WTC11 (cell line): ENCODE data around the gene ITGA1. TPM values are rescaled to one million over a fixed set of nuclear protein-coding genes. Genes with fewer than 3 reads are reported as not detected.

Source experiments
- ATAC-seq: fragments of 200-7000 bp; cut with Tn5 transposase; 2 replicates; pipeline ENCODE4 v1.10.0; 2021; ENCODE audit warnings: mild to moderate bottlenecking, moderate library complexity
- CTCF ChIA-PET: fragments of 300-600 bp; sonication (Branson Sonifier 250); formaldehyde crosslinking; loops from one replicate; lab custom pipeline; 2021; ENCODE audit warnings: antibody characterized with exemption; lab: Charles Lee
- POLR2A ChIA-PET: fragments of 350-600 bp; sonication (Branson Sonifier 250); formaldehyde crosslinking; loops from one replicate; lab custom pipeline; 2021; ENCODE audit warnings: antibody characterized with exemption; lab: Charles Lee
- DNase-seq: peaks from one replicate; pipeline ENCODE4 v3.0.0; 2021; ENCODE audit warnings: low spot score
- H3K27ac Mint-ChIP-seq: 2 replicates; pipeline ENCODE4 v1.8.0; 2021; ENCODE audit warnings: mixed read lengths
- H3K27me3 Mint-ChIP-seq: 2 replicates; pipeline ENCODE4 v1.8.0; 2021; ENCODE audit warnings: low read depth, mild to moderate bottlenecking, moderate library complexity, mixed read lengths
- H3K36me3 Mint-ChIP-seq: 2 replicates; pipeline ENCODE4 v1.8.0; 2021; ENCODE audit warnings: mixed read lengths
- H3K4me1 Mint-ChIP-seq: 2 replicates; pipeline ENCODE4 v1.8.0; 2022; ENCODE audit warnings: mixed read lengths
- H3K4me3 Mint-ChIP-seq: 2 replicates; pipeline ENCODE4 v1.8.0; 2021; ENCODE audit warnings: mild to moderate bottlenecking, moderate library complexity, mixed read lengths
- H3K9me3 Mint-ChIP-seq: 2 replicates; pipeline ENCODE4 v1.8.0; 2021; ENCODE audit warnings: mixed read lengths
- EMX1 ChIP-seq: fragments of 250-450 bp; sonication (Bioruptor Pico); IDR thresholded peaks from 2 replicates; pipeline ENCODE4 v1.8.0; 2021; ENCODE audit warnings: mild to moderate bottlenecking
- JAZF1 ChIP-seq: fragments of 250-450 bp; sonication (Bioruptor Pico); IDR thresholded peaks from 2 replicates; pipeline ENCODE4 v1.9.0; 2021; ENCODE audit warnings: moderate library complexity, mild to moderate bottlenecking, inconsistent platforms
- JUN ChIP-seq: sonication (generic); formaldehyde crosslinking; IDR thresholded peaks from 2 replicates; pipeline ENCODE4 v1.8.0; 2023; ENCODE audit warnings: mild to moderate bottlenecking, missing genetic modification reagents
- NFE2L1 ChIP-seq: sonication (generic); formaldehyde crosslinking; IDR thresholded peaks from 2 replicates; pipeline ENCODE4 v1.8.1; 2023; ENCODE audit warnings: missing genetic modification reagents
- NR3C1 ChIP-seq: sonication (generic); formaldehyde crosslinking; conservative IDR thresholded peaks from 2 replicates; pipeline ENCODE4 v1.8.1; 2023; ENCODE audit warnings: low read depth, mild to moderate bottlenecking, missing genetic modification reagents
- SMAD3 ChIP-seq: sonication (generic); formaldehyde crosslinking; IDR thresholded peaks from 2 replicates; pipeline ENCODE4 v1.8.0; 2022; ENCODE audit warnings: missing genetic modification reagents, mild to moderate bottlenecking, borderline replicate concordance
- TCF7 ChIP-seq: sonication (generic); formaldehyde crosslinking; IDR thresholded peaks from 2 replicates; pipeline ENCODE4 v1.8.0; 2022; ENCODE audit warnings: mild to moderate bottlenecking, low read depth, missing genetic modification reagents, moderate library complexity
- ZNF396 ChIP-seq: fragments of 250-450 bp; sonication (Bioruptor Pico); IDR thresholded peaks from 2 replicates; pipeline ENCODE4 v1.8.0; 2021; ENCODE audit warnings: mild to moderate bottlenecking, moderate library complexity, borderline replicate concordance
- total RNA-seq: library from RNA; stranded (reverse); gene quantifications from 3 replicates; pipeline ENCODE4 v1.2.3, GENCODE V29; 2021
- TF ChIP-seq, protein P1 (sequence below): sonication (generic); formaldehyde crosslinking; IDR thresholded peaks from 2 replicates; pipeline ENCODE4 v1.8.1; 2022; ENCODE audit warnings: mild to moderate bottlenecking, moderate library complexity, missing genetic modification reagents
- TF ChIP-seq, protein P2 (sequence below): sonication (generic); formaldehyde crosslinking; IDR thresholded peaks from 2 replicates; pipeline ENCODE4 v1.8.0; 2022; ENCODE audit warnings: mild to moderate bottlenecking, missing genetic modification reagents
- TF ChIP-seq, protein P3 (sequence below): sonication (generic); formaldehyde crosslinking; IDR thresholded peaks from 2 replicates; pipeline ENCODE4 v1.8.1; 2022; ENCODE audit warnings: missing genetic modification reagents, borderline replicate concordance
- TF ChIP-seq, protein P4 (sequence below): sonication (generic); formaldehyde crosslinking; IDR thresholded peaks from 2 replicates; pipeline ENCODE4 v1.8.0; 2022; ENCODE audit warnings: missing genetic modification reagents
- TF ChIP-seq, protein P5 (sequence below): sonication (generic); formaldehyde crosslinking; IDR thresholded peaks from 2 replicates; pipeline ENCODE4 v1.8.1; 2023; ENCODE audit warnings: mild to moderate bottlenecking, missing genetic modification reagents, moderate library complexity
- TF ChIP-seq, protein P6 (sequence below): fragments of 250-450 bp; sonication (Bioruptor Pico); conservative IDR thresholded peaks from 2 replicates; pipeline ENCODE4 v1.9.0; 2021; ENCODE audit warnings: mild to moderate bottlenecking
- TF ChIP-seq, protein P7 (sequence below): fragments of 200-600 bp; IDR thresholded peaks from 2 replicates; pipeline ENCODE4 v1.8.0; 2022; ENCODE audit warnings: antibody characterized with exemption

The ITGA1 gene
- total RNA-seq, 1 experiment from 2014 or later: 6.5 TPM

DNA sequence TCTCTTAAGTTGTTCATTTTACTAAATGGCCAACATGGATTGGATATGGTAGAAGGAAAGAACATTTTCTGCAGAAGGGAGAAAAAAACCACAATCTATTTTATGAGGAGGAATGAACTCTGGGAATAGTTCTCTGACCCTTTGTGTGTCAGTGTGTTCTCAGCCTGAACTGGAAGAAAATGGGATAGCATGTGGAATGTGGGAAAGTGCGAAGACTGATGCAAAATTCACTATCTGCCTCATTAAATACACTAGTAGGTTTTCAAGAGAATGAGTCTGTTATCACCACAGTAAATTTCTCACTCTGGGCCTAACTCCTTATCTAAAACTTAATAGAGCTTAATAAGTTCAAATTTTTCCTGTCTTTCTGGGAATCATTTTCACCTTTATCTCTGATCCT is 22.7 kb downstream of the ITGA1 start (continued):
- TF ChIP-seq, protein P1, sequence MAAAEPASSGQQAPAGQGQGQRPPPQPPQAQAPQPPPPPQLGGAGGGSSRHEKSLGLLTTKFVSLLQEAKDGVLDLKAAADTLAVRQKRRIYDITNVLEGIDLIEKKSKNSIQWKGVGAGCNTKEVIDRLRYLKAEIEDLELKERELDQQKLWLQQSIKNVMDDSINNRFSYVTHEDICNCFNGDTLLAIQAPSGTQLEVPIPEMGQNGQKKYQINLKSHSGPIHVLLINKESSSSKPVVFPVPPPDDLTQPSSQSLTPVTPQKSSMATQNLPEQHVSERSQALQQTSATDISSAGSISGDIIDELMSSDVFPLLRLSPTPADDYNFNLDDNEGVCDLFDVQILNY (CRISPR knock-in tag): no peak
- TF ChIP-seq EMX1 (CRISPR knock-in tag) (no peak), TCF7 (no peak), NFE2L1 (CRISPR knock-in tag) (no peak), JUN (CRISPR knock-in tag) (no peak), SMAD3 (no peak)
- TF ChIP-seq, protein P2, sequence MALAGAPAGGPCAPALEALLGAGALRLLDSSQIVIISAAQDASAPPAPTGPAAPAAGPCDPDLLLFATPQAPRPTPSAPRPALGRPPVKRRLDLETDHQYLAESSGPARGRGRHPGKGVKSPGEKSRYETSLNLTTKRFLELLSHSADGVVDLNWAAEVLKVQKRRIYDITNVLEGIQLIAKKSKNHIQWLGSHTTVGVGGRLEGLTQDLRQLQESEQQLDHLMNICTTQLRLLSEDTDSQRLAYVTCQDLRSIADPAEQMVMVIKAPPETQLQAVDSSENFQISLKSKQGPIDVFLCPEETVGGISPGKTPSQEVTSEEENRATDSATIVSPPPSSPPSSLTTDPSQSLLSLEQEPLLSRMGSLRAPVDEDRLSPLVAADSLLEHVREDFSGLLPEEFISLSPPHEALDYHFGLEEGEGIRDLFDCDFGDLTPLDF: no peak

DNA sequence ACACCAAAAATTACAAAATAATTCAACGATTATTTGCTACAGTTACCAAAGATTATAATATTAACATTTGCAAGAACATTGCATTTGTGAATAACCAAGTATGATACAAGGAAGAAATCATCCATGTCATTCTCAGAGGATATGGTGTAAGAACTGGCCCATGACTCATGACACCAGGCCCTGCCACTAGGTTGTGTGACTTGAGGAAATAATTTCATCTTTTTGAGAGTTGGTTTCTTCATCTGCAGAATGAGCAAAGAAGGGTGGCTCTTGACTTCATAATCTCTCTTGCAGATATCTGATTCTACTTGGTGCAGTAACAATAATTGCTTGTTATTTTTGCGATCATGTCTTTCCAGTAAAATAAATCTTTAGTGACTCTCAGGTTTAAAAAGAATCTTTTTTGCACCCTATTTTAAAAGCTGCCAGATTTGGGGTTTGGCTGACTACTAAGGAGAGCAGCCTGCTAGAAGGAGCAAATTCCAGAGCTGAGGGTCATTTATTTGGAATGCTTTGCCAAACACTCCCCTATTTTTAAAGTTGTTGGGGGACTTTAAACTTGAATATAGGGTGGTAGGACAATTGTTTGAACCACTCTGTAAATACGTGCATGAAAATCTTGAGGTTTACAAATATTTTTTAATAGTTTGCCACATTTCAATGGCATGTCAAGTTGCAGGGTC is 23.5 kb downstream of the ITGA1 start:
- Mint-ChIP-seq H3K27ac (no peak overlapping the region), H3K36me3 (no peaks in the 10 kb centered on the region), H3K27me3 (no peaks in the 10 kb centered on the region), H3K9me3 (no peaks in the 10 kb centered on the region), H3K4me1 (peaks cover 2% of the 10 kb centered on the region; the same call in 1 of the 2 replicates), H3K4me3 (no peak overlapping the region)
- POLR2A ChIA-PET: interaction anchor here (1.4 kb wide), 1 partner anchor 12 kb away, joined by 5 read pairs; no protein-coding TSS in a partner anchor
- TF ChIP-seq NR3C1 (CRISPR knock-in tag): no peak
- TF ChIP-seq, protein P3, sequence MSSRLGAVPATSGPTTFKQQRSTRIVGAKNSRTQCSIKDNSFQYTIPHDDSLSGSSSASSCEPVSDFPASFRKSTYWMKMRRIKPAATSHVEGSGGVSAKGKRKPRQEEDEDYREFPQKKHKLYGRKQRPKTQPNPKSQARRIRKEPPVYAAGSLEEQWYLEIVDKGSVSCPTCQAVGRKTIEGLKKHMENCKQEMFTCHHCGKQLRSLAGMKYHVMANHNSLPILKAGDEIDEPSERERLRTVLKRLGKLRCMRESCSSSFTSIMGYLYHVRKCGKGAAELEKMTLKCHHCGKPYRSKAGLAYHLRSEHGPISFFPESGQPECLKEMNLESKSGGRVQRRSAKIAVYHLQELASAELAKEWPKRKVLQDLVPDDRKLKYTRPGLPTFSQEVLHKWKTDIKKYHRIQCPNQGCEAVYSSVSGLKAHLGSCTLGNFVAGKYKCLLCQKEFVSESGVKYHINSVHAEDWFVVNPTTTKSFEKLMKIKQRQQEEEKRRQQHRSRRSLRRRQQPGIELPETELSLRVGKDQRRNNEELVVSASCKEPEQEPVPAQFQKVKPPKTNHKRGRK: no peak
- DNase-seq: no peak
- no peak for ATAC-seq
- CTCF ChIA-PET: no interaction called here

DNA sequence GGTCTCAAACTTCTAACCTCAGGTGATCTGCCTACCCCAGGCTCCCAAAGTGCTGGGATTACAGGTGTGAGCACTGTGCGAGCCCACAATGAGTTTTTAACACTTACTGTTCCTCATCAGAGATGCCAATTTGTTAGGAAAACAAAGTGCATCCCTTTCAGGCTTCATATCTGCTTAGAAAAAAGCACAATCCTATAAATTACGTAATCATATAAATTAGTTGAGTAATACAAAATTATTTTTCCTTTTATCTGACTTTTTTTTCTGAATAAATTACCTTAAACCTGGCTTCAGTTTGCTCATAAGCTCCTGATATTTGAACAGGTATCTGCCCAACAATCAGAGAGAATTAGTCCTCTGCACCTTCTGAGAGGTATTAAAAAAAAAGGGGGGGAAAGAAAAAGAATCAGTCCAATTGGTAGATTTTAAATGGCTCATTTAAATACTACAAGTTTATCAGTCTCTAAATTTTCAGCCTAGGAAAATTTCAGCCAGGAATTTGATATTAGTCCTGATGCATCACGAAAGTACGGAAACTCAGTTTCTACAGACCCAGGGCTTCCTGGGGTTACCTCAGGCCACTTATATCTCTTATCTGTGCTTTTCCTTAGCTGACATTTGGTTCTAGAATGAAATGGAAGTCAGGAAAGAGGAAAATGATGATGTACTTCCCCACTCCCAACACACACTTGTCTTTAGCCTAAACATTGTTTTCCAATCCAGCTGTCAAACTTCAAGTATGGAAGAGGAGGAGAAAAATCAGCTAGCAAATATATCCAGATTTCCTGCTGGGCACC is 26.8 kb downstream of the ITGA1 start:
- TF ChIP-seq, protein P4, sequence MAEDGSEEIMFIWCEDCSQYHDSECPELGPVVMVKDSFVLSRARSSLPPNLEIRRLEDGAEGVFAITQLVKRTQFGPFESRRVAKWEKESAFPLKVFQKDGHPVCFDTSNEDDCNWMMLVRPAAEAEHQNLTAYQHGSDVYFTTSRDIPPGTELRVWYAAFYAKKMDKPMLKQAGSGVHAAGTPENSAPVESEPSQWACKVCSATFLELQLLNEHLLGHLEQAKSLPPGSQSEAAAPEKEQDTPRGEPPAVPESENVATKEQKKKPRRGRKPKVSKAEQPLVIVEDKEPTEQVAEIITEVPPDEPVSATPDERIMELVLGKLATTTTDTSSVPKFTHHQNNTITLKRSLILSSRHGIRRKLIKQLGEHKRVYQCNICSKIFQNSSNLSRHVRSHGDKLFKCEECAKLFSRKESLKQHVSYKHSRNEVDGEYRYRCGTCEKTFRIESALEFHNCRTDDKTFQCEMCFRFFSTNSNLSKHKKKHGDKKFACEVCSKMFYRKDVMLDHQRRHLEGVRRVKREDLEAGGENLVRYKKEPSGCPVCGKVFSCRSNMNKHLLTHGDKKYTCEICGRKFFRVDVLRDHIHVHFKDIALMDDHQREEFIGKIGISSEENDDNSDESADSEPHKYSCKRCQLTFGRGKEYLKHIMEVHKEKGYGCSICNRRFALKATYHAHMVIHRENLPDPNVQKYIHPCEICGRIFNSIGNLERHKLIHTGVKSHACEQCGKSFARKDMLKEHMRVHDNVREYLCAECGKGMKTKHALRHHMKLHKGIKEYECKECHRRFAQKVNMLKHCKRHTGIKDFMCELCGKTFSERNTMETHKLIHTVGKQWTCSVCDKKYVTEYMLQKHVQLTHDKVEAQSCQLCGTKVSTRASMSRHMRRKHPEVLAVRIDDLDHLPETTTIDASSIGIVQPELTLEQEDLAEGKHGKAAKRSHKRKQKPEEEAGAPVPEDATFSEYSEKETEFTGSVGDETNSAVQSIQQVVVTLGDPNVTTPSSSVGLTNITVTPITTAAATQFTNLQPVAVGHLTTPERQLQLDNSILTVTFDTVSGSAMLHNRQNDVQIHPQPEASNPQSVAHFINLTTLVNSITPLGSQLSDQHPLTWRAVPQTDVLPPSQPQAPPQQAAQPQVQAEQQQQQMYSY (CRISPR knock-in tag): no peak
- no peak for TF ChIP-seq JUN (CRISPR knock-in tag)
- no peak for TF ChIP-seq ZNF396
- TF ChIP-seq, protein P5, sequence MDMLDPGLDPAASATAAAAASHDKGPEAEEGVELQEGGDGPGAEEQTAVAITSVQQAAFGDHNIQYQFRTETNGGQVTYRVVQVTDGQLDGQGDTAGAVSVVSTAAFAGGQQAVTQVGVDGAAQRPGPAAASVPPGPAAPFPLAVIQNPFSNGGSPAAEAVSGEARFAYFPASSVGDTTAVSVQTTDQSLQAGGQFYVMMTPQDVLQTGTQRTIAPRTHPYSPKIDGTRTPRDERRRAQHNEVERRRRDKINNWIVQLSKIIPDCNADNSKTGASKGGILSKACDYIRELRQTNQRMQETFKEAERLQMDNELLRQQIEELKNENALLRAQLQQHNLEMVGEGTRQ (CRISPR knock-in tag): no peak
- TF ChIP-seq, protein P3: no peak
- TF ChIP-seq, protein P6, sequence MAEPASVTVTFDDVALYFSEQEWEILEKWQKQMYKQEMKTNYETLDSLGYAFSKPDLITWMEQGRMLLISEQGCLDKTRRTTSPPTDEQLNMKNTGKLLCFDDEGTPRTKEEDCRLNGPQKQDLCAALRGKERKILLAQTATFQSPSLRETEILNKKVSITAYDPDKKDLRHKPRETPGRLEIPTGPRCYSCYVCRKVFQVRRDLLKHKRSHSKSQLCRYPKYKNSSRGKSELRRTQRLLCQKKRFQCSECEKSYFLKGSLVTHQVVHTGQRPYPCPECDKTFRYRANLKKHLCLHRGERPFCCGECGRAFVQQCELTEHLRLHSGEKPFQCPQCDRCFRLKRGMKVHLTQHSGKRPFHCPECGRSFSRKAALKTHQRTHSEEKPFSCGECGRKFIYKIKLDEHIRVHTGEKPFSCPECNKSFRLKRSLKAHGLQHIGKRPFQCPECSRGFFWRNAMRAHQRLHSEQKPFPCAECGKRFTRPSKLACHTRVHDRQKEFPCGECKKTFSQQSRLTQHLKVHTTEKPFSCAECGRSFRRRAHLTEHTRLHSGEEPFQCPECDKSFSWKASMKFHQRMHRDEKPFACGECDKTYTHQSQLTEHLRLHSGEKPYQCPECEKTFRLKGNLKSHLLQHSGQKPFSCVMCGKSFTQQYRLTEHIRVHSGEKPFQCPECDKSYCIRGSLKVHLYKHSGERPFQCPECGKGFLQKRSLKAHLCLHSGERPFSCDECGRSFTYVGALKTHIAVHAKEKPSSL (CRISPR knock-in tag): no peak
- no peak for TF ChIP-seq JAZF1
- TF ChIP-seq, protein P7, sequence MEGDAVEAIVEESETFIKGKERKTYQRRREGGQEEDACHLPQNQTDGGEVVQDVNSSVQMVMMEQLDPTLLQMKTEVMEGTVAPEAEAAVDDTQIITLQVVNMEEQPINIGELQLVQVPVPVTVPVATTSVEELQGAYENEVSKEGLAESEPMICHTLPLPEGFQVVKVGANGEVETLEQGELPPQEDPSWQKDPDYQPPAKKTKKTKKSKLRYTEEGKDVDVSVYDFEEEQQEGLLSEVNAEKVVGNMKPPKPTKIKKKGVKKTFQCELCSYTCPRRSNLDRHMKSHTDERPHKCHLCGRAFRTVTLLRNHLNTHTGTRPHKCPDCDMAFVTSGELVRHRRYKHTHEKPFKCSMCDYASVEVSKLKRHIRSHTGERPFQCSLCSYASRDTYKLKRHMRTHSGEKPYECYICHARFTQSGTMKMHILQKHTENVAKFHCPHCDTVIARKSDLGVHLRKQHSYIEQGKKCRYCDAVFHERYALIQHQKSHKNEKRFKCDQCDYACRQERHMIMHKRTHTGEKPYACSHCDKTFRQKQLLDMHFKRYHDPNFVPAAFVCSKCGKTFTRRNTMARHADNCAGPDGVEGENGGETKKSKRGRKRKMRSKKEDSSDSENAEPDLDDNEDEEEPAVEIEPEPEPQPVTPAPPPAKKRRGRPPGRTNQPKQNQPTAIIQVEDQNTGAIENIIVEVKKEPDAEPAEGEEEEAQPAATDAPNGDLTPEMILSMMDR: no peak
- CTCF ChIA-PET: no interaction called here
- H3K27ac Mint-ChIP-seq: no peak overlapping the region
- H3K4me1 Mint-ChIP-seq: peaks cover 22% of the 10 kb centered on the region
- H3K36me3 Mint-ChIP-seq: 0 out of 2 replicates have a peak, but pooled peaks cover 2% of the 10 kb centered on the region
- DNase-seq (no peak), ATAC-seq (no peak)
- H3K9me3 Mint-ChIP-seq: no peaks in the 10 kb centered on the region
- no peaks in the 10 kb centered on the region for H3K27me3 Mint-ChIP-seq
- POLR2A ChIA-PET: no interaction called here
- H3K4me3 Mint-ChIP-seq: no peak overlapping the region
